ENCODE measurements around the gene TMEM59.

- TF ChIP-seq CTCF (IDR thresholded peaks at IDR 0.05), result no peak
- no peak for TF ChIP-seq ZFX (IDR thresholded peaks at IDR 0.05; ENCODE audit: borderline replicate concordance)
Observed at GRCh38 chr1:53987880-53988279, 65.1 kb downstream of the TMEM59 start.
